ENCODE results near the gene NPR3. TPM values are rescaled to one million over a fixed set of nuclear protein-coding genes. Genes with fewer than 3 reads are reported as not detected.

The NPR3 gene
- polyA plus RNA-seq, 1 experiment = 4.4 TPM

DNA sequence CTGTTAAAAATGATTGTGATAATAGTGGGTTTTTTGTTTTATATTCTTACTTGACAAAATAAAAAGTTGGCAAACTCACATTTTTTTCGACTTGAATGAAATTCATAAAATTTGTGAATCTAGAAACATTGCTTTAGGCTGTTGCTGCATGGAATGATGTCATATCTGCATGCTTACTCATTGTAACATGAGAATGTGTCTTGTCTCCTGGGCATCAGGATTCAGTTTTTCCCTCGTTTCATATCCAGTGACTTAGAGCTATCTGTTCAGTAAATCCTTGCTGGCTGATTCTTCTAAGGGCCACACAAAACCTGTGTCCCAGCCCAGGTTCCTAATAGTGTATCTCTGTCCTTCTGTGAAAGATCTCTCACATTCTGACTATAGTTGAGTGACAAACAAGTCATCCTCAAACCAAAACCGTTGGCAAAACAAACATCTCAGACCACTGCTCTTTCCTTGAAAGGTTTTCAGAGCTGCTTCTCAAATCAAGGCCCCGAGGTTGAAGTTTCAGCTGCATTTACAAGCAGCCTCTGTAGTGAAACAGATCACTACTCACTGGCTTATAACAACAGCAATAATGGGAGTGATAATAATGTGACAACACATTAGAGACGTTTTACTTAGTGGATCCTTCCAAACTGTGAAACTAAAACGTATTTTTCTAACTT lies 95.0 kb downstream of the NPR3 start:
- Histone ChIP-seq H3K9me3 (ENCODE audit: control insufficient read depth, insufficient read depth, low read length) (peaks cover 4% of the 10 kb centered on the region; the same call in 1 of the 2 replicates), H3K27ac (ENCODE audit: low read depth, low read length) (peak overlapping the region; percentile 77), H3K27me3 (ENCODE audit: control insufficient read depth, insufficient read depth, low read length) (no peaks in the 10 kb centered on the region), H3K4me3 (ENCODE audit: low read depth, low read length) (peak overlapping the region; percentile 28)
- TF ChIP-seq, protein P1, sequence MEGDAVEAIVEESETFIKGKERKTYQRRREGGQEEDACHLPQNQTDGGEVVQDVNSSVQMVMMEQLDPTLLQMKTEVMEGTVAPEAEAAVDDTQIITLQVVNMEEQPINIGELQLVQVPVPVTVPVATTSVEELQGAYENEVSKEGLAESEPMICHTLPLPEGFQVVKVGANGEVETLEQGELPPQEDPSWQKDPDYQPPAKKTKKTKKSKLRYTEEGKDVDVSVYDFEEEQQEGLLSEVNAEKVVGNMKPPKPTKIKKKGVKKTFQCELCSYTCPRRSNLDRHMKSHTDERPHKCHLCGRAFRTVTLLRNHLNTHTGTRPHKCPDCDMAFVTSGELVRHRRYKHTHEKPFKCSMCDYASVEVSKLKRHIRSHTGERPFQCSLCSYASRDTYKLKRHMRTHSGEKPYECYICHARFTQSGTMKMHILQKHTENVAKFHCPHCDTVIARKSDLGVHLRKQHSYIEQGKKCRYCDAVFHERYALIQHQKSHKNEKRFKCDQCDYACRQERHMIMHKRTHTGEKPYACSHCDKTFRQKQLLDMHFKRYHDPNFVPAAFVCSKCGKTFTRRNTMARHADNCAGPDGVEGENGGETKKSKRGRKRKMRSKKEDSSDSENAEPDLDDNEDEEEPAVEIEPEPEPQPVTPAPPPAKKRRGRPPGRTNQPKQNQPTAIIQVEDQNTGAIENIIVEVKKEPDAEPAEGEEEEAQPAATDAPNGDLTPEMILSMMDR (IDR thresholded peaks at IDR 0.05; ENCODE audit: low read depth, low read length) = no peak
- ChIA-PET CTCF (interaction anchor here (1.0 kb wide), 2 partner anchors 32 to 98 kb away, joined by 3 read pairs; no protein-coding TSS in a partner anchor), POLR2A (interaction anchor here (0.8 to 1.2 kb wide), 3 partner anchors 47 to 635 kb away, joined by 3 read pairs; partner anchors contain the start of genes NPR3 and TARS1)
- peak; percentile 51 for DNase-seq (ENCODE audit: low read depth, low spot score)

DNA sequence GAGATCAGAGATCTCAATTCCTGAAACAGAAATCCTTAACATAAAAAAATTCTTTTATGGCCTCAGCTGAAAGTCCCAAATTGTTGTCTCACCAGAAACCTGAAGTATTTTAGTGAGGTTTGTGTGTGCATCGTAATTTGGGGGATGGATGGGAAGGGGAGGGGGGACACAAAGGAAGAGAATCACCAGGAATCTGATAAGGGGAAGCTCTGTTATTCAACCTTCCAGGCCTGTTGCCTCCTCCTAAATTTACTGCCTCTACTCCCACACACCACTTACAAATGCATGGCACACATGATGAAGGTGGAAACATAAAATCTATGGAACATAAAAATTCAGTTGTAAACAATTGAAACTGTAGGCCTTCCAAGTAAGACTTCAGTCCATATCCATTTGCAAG lies 97.7 kb downstream of the NPR3 start:
- Histone ChIP-seq H3K4me3 (ENCODE audit: low read depth, low read length) (no peak overlapping the region), H3K27ac (ENCODE audit: low read depth, low read length) (no peak overlapping the region), H3K27me3 (ENCODE audit: control insufficient read depth, insufficient read depth, low read length) (no peaks in the 10 kb centered on the region), H3K9me3 (ENCODE audit: control insufficient read depth, insufficient read depth, low read length) (peaks cover 4% of the 10 kb centered on the region; the same call in 1 of the 2 replicates)
- DNase-seq (ENCODE audit: low read depth, low spot score) = no peak
- TF ChIP-seq, protein P1 (IDR thresholded peaks at IDR 0.05; ENCODE audit: low read depth, low read length) = no peak
- CTCF ChIA-PET = no interaction called here
- POLR2A ChIA-PET = no interaction called here

DNA sequence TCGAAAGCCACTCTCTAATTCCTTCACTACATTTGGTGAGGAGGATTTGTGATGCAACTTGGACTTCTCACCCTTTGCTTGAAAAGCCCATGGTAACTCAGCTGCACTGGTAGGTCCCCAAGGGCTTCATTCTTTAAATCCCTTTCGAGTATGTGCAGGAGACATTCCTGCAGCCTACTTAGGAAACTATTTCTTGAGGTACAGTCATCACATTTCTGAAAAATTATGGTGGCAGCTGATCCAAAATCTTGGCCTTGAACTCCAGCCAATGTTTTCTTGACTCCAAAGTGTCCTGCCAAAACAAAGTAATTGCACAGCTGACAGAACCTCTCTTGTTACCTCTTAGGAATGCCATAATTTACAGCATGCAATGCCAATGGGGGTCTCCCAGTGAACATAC lies 99.7 kb downstream of the NPR3 start:
- no peaks in the 10 kb centered on the region for H3K9me3 ChIP-seq (ENCODE audit: control insufficient read depth, insufficient read depth, low read length)
- POLR2A ChIA-PET = interaction anchor here (0.9 kb wide), 1 partner anchor 58 kb away, joined by 3 read pairs; no protein-coding TSS in a partner anchor
- CTCF ChIA-PET = no interaction called here
- no peak overlapping the region for H3K4me3 ChIP-seq (ENCODE audit: low read depth, low read length)
- H3K27ac ChIP-seq (ENCODE audit: low read depth, low read length) = no peak overlapping the region
- no peaks in the 10 kb centered on the region for H3K27me3 ChIP-seq (ENCODE audit: control insufficient read depth, insufficient read depth, low read length)
- no peak for DNase-seq (ENCODE audit: low read depth, low spot score)
- TF ChIP-seq, protein P1 (IDR thresholded peaks at IDR 0.05; ENCODE audit: low read depth, low read length) = no peak

DNA sequence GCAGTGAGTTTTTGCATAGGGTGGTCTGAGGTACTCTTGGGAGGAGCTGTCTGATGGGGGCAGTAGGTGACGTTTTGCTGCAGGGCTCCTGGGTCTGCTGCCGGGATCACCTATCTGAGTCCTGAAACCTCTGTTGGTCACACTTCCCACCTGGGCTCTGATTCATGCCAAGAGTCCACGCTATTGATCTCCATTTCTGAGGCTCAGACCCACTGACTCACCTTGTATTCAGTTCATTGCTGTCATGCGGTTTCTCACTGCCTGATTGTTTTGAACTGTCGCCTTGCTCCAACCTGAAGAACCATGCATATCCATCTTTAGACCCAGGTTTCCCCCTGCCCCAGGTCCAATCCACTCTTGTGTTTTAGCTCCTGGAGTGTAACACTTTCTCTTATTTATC lies 101.3 kb downstream of the NPR3 start:
- POLR2A ChIA-PET = no interaction called here
- no peaks in the 10 kb centered on the region for H3K9me3 ChIP-seq (ENCODE audit: control insufficient read depth, insufficient read depth, low read length)
- TF ChIP-seq, protein P1 (IDR thresholded peaks at IDR 0.05; ENCODE audit: low read depth, low read length) = no peak
- H3K27me3 ChIP-seq (ENCODE audit: control insufficient read depth, insufficient read depth, low read length) = no peaks in the 10 kb centered on the region
- CTCF ChIA-PET = no interaction called here
- H3K4me3 ChIP-seq (ENCODE audit: low read depth, low read length) = no peak overlapping the region
- H3K27ac ChIP-seq (ENCODE audit: low read depth, low read length) = no peak overlapping the region
- DNase-seq (ENCODE audit: low read depth, low spot score) = no peak

DNA sequence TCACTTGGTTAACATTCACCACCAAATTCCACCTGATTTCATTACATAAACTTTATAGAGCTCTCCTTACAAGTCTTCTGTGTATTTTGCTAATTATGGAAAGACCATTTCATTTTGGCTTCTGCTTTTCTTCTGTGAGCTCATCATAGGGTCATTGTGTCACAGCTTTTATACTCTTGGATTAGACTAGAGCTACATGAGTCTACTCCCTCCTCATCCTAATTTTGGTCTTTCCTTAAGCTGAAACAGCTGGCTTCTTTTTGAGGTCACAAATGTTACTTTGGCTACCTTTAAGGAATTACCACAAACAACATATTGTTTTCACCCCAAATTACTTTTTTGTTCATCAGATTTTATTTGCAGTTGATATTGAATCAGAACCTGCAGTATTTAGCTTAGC lies 103.0 kb downstream of the NPR3 start:
- CTCF ChIA-PET = interaction anchor here (1.3 kb wide), 1 partner anchor 19 kb away, joined by 3 read pairs; no protein-coding TSS in a partner anchor
- TF ChIP-seq, protein P1 (IDR thresholded peaks at IDR 0.05; ENCODE audit: low read depth, low read length) = no peak
- no peak for DNase-seq (ENCODE audit: low read depth, low spot score)
- POLR2A ChIA-PET = no interaction called here
- Histone ChIP-seq H3K27me3 (ENCODE audit: control insufficient read depth, insufficient read depth, low read length) (no peaks in the 10 kb centered on the region), H3K4me3 (ENCODE audit: low read depth, low read length) (no peak overlapping the region), H3K9me3 (ENCODE audit: control insufficient read depth, insufficient read depth, low read length) (no peaks in the 10 kb centered on the region), H3K27ac (ENCODE audit: low read depth, low read length) (no peak overlapping the region)
